Dedifferentiated amniotic fluid mesenchymal stem cell (primary cell): Measurements from ENCODE around the gene CYTH3.
A peak's percentile ranks its signal among the peaks of the same experiment; 100 is the strongest.

Experiments
- DNase-seq: peaks from one replicate; pipeline ENCODE4 v3.0.0-alpha.2; 2016; ENCODE audit errors: extremely low spot score

Gene CYTH3

GRCh38 chr7:6167587-6168476 is 104.6 kb downstream of the CYTH3 start:
- DNase-seq, result no peak

GRCh38 chr7:6167004-6167551 is 105.3 kb downstream of the CYTH3 start:
- no peak for DNase-seq

GRCh38 chr7:6166443-6166891 is 106.0 kb downstream of the CYTH3 start:
- no peak for DNase-seq

GRCh38 chr7:6165521-6166320 is 106.7 kb downstream of the CYTH3 start:
- no peak for DNase-seq

GRCh38 chr7:6165075-6165474 is 107.3 kb downstream of the CYTH3 start:
- no peak for DNase-seq

- DNase-seq, result no peak
Observed at GRCh38 chr7:6164491-6164890, 107.9 kb downstream of the CYTH3 start.

GRCh38 chr7:6164010-6164409 is 108.4 kb downstream of the CYTH3 start:
- DNase-seq, result no peak

- no peak for DNase-seq
Observed at GRCh38 chr7:6163402-6163801, 109.0 kb downstream of the CYTH3 start.

GRCh38 chr7:6162650-6163366 is 109.6 kb downstream of the CYTH3 start:
- no peak for DNase-seq

GRCh38 chr7:6162331-6162620 is 110.1 kb downstream of the CYTH3 start:
- DNase-seq, result no peak

GRCh38 chr7:6161463-6162330 is 110.7 kb downstream of the CYTH3 start:
- no peak for DNase-seq

- DNase-seq, result peak; percentile 29
Observed at GRCh38 chr7:6160191-6160623, 112.2 kb downstream of the CYTH3 start.

GRCh38 chr7:6159524-6160031 is 112.8 kb downstream of the CYTH3 start:
- no peak for DNase-seq

GRCh38 chr7:6159097-6159483 is 113.3 kb downstream of the CYTH3 start:
- no peak for DNase-seq

GRCh38 chr7:6158424-6159096 is 113.9 kb downstream of the CYTH3 start:
- no peak for DNase-seq

GRCh38 chr7:6157685-6158423 is 114.6 kb downstream of the CYTH3 start:
- DNase-seq, result no peak

GRCh38 chr7:6156734-6157133 is 115.7 kb downstream of the CYTH3 start:
- no peak for DNase-seq

GRCh38 chr7:6155596-6155995 is 116.8 kb downstream of the CYTH3 start:
- no peak for DNase-seq

- no peak for DNase-seq
Observed at GRCh38 chr7:6154542-6155404, 117.7 kb downstream of the CYTH3 start.
